Measurements from ENCODE around the gene INPP5K.

- TF ChIP-seq EZH2 (optimal IDR thresholded peaks at IDR 0.05; ENCODE audit: low read depth, low read length) (no peak), CTCF (IDR thresholded peaks at IDR 0.05; ENCODE audit: low read length) (no peak), EZH2phosphoT487 (IDR thresholded peaks at IDR 0.05; ENCODE audit: low read length) (no peak)
Measured at GRCh38 chr17:1558401-1558800, 42.0 kb upstream of the INPP5K start.

Data from MM.1S (cell line).